Lung (tissue), 12 donors: ENCODE results near the gene TCEAL3. TPM values are rescaled to one million over a fixed set of nuclear protein-coding genes. Genes with fewer than 3 reads are reported as not detected.

Experiments
- ATAC-seq: fragments of 200-7000 bp; cut with Tn5 transposase; one replicate; pipeline ENCODE4 v1.9.1; 2020; ENCODE audit warnings: moderate number of reproducible peaks; ENCODE audit not compliant: insufficient read depth, low FRiP score
- DNase-seq, 3 donors: peaks; one replicate each; pipeline ENCODE4 v3.0.0-alpha.2; 2013 to 2017
- H3K27ac ChIP-seq, 2 donors: one replicate each; pipeline ENCODE4 v1.5.1; 2013; ENCODE audit warnings: mild to moderate bottlenecking in 2 of 2, moderate library complexity in 2 of 2, control low read depth in 1 of 2, inconsistent platforms in 1 of 2, low read depth in 1 of 2, low read length in 1 of 2
- H3K27me3 ChIP-seq, 3 donors: one replicate each; pipeline ENCODE4 v1.5.1; 2013; ENCODE audit warnings: low read length in 2 of 3; ENCODE audit not compliant: control insufficient read depth in 3 of 3, insufficient read depth in 3 of 3
- H3K36me3 ChIP-seq, 4 donors: one replicate each; pipeline ENCODE4 v1.5.1; 2013; ENCODE audit warnings: low read length in 4 of 4, mild to moderate bottlenecking in 1 of 4, moderate library complexity in 1 of 4; ENCODE audit not compliant: control insufficient read depth in 4 of 4, insufficient read depth in 4 of 4
- H3K4me1 ChIP-seq, 5 donors: one replicate each; pipeline ENCODE4 v1.5.1; 2013; ENCODE audit warnings: low read length in 5 of 5, mild to moderate bottlenecking in 2 of 5, moderate library complexity in 1 of 5; ENCODE audit not compliant: control insufficient read depth in 5 of 5, insufficient read depth in 5 of 5
- H3K4me3 ChIP-seq: one replicate; pipeline ENCODE4 v1.5.1; 2013; ENCODE audit warnings: mild to moderate bottlenecking, control low read depth, moderate library complexity
- H3K9ac ChIP-seq, 2 donors: one replicate each; pipeline ENCODE4 v1.5.1; 2013; ENCODE audit warnings: low read length in 2 of 2, control low read depth in 1 of 2; ENCODE audit not compliant: insufficient read depth in 1 of 2
- H3K9me3 ChIP-seq, 4 donors: one replicate each; pipeline ENCODE4 v1.5.1; 2013; ENCODE audit warnings: low read length in 3 of 4, mild to moderate bottlenecking in 1 of 4, moderate library complexity in 1 of 4; ENCODE audit not compliant: control insufficient read depth in 4 of 4, insufficient read depth in 3 of 4
- CTCF ChIP-seq: IDR thresholded peaks from 2 replicates; pipeline ENCODE4 v1.5.1; 2012; ENCODE audit warnings: mild to moderate bottlenecking; ENCODE audit errors: control extremely low read depth, extremely low read depth
- WGBS, 2 donors: extraction: QIAGEN DNeasy Blood & Tissue Kit; methylation state at CpG; one replicate each; pipeline ENCODE4 v1.1.7; 2013; 5-methylcytosine and 5-hydroxymethylcytosine counted together
- polyA plus RNA-seq, 2 donors: library from polyadenylated mRNA; stranded (reverse); fragments of 200-250 nt; gene quantifications; one replicate each; pipeline ENCODE4 v1.2.1, GENCODE V29; 2013
- total RNA-seq, 2 donors: library from RNA; depleted of rRNA in 1 of 2; stranded (reverse); fragments of >200 nt in 1 of 2; gene quantifications; one replicate each; pipeline ENCODE4 v1.2.1, GENCODE V29; 2014 to 2021
- donor health status: control.
- donor health status: control.
- donor health status: Bipolar disorder and iron deficiency.
- donor health status: healthy.
- donor health status: DM: yes; HTN: yes; CAD: no.

The TCEAL3 gene
- total and polyA plus RNA-seq, 4 donors, result 5.9 to 37.9 (median 28.9) TPM

- no peak for ATAC-seq
- no peak for DNase-seq
- Histone ChIP-seq H3K36me3 (no peaks in the 10 kb centered on the region), H3K9me3 (peaks cover 0 to 6% (median 0%) of the 10 kb centered on the region in 4 donors), H3K27ac (no peak overlapping the region), H3K27me3 (peaks cover 4 to 27% (median 9%) of the 10 kb centered on the region in 3 donors), H3K4me3 (no peak overlapping the region), H3K9ac (no peak overlapping the region), H3K4me1 (peaks cover 0 to 1% (median 0%) of the 10 kb centered on the region in 5 donors)
- WGBS, 2 donors, result 58 to 88% methylated on average over 4 of the region's 4 CpGs
- no peak for TF ChIP-seq CTCF
Observed at GRCh38 chrX:103640401-103641155, 32.8 kb downstream of the TCEAL3 start.

DNA sequence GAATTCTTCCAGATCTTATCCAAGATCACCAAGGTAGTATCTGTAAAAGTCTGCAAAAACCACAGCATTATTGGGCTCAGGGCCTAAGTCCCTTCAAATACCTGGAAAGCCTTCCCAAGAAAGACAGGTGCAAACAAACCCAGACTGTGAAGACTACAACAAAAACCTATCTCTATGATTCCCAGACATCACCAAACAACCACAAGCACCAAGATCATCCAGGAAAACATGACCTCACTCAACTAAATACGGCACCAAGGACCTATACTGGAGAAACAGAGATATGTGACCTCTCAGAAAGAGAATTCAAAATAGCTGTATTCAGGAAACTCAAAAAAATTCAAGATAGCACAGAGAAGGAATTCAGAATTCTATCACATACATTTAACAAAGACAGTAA, 36.4 kb downstream of the TCEAL3 start:
- 71 to 94% methylated on average over 1 of the region's 1 CpG for WGBS, 2 donors
- no peak for TF ChIP-seq CTCF
- H3K27me3 ChIP-seq, result peaks cover 0 to 24% (median 4%) of the 10 kb centered on the region in 3 donors
- peaks cover 0 to 6% (median 0%) of the 10 kb centered on the region in 4 donors for H3K9me3 ChIP-seq
- no peak overlapping the region for H3K4me3 ChIP-seq
- H3K27ac ChIP-seq, result no peak overlapping the region
- no peaks in the 10 kb centered on the region for H3K36me3 ChIP-seq
- ATAC-seq (no peak), DNase-seq (no peak)
- H3K4me1 ChIP-seq, result no peaks in the 10 kb centered on the region
- H3K9ac ChIP-seq, result no peak overlapping the region

- WGBS, 2 donors, result 56 to 94% methylated on average over 1 of the region's 1 CpG
- Histone ChIP-seq H3K9ac (no peak overlapping the region), H3K9me3 (peaks cover 0 to 4% (median 0%) of the 10 kb centered on the region in 4 donors), H3K4me1 (peaks cover 0 to 3% (median 0%) of the 10 kb centered on the region in 5 donors), H3K27ac (no peak overlapping the region), H3K36me3 (no peaks in the 10 kb centered on the region), H3K4me3 (no peak overlapping the region), H3K27me3 (peaks cover 0 to 16% (median 2%) of the 10 kb centered on the region in 3 donors)
- TF ChIP-seq CTCF, result no peak
- no peak for ATAC-seq
- DNase-seq, result no peak
Observed at GRCh38 chrX:103647630-103648029, 39.9 kb downstream of the TCEAL3 start.
